ENCODE data around the gene MEOX1.

Gene MEOX1

GRCh38 chr17:43661699-43662412 lies at the start of gene MEOX1:
MEOX1 (minus strand) TSS chr17:43661922; CDS start chr17:43661534, 388 bp downstream.
- intact Hi-C loops (cut with DNase I): no loop called here
- DNase-seq: no peak

GRCh38 chr17:43710101-43710500 lies 48.4 kb upstream of the MEOX1 start:
- no peak for DNase-seq
- intact Hi-C loops (cut with DNase I): no loop called here

GRCh38 chr17:43709210-43709609 lies 47.5 kb upstream of the MEOX1 start:
- DNase-seq: no peak
- intact Hi-C loops (cut with DNase I): no loop called here

GRCh38 chr17:43707184-43707583 lies 45.5 kb upstream of the MEOX1 start:
- intact Hi-C loops (cut with DNase I): no loop called here
- DNase-seq: no peak

GRCh38 chr17:43706235-43706634 lies 44.5 kb upstream of the MEOX1 start:
- DNase-seq: no peak
- intact Hi-C loops (cut with DNase I): no loop called here

- no peak for DNase-seq
- intact Hi-C loops (cut with DNase I): no loop called here
Observed at GRCh38 chr17:43703630-43704029, 41.9 kb upstream of the MEOX1 start.

- intact Hi-C loops (cut with DNase I): no loop called here
- DNase-seq: no peak
Observed at GRCh38 chr17:43702637-43703036, 40.9 kb upstream of the MEOX1 start.

- no peak for DNase-seq
- intact Hi-C loops (cut with DNase I): no loop called here
Observed at GRCh38 chr17:43701318-43701743, 39.6 kb upstream of the MEOX1 start.

- no peak for DNase-seq
- intact Hi-C loops (cut with DNase I): loop anchor here (10.0 kb wide), 1 partner anchor 145 kb away; the partner anchor contains the start of gene CD300LG
Observed at GRCh38 chr17:43699438-43699756, 37.7 kb upstream of the MEOX1 start.

- intact Hi-C loops (cut with DNase I): loop anchor here (10.0 kb wide), 1 partner anchor 146 kb away; the partner anchor contains the start of gene CD300LG
- no peak for DNase-seq
Observed at GRCh38 chr17:43698678-43699437, 37.1 kb upstream of the MEOX1 start.

GRCh38 chr17:43697937-43698336 lies 36.2 kb upstream of the MEOX1 start:
- intact Hi-C loops (cut with DNase I): loop anchor here (10.0 kb wide), 1 partner anchor 147 kb away; the partner anchor contains the start of gene CD300LG
- DNase-seq: no peak

GRCh38 chr17:43696891-43697290 lies 35.2 kb upstream of the MEOX1 start:
- intact Hi-C loops (cut with DNase I): loop anchor here (10.0 kb wide), 1 partner anchor 148 kb away; the partner anchor contains the start of gene CD300LG
- no peak for DNase-seq

GRCh38 chr17:43695970-43696865 lies 34.5 kb upstream of the MEOX1 start:
- intact Hi-C loops (cut with DNase I): loop anchor here (10.0 kb wide), 1 partner anchor 149 kb away; the partner anchor contains the start of gene CD300LG
- peak in 1 of 42 donors; percentile 30 for DNase-seq

- intact Hi-C loops (cut with DNase I): loop anchor here (1.0 to 10.0 kb wide), 2 partner anchors 66 to 151 kb away; partner anchors contain the start of gene CD300LG
Observed at GRCh38 chr17:43694081-43694870, 32.6 kb upstream of the MEOX1 start.

GRCh38 chr17:43691317-43691693 lies 29.6 kb upstream of the MEOX1 start:
- intact Hi-C loops (cut with DNase I): loop anchor here (10.0 kb wide), 1 partner anchor 153 kb away; the partner anchor contains the start of gene CD300LG
- DNase-seq: no peak

More at GRCh38 chr17:43694081-43694870, 32.6 kb upstream of the MEOX1 start:
- peak; percentile 50 to 92 (median 78) for DNase-seq

GRCh38 chr17:43690624-43691316 lies 29.0 kb upstream of the MEOX1 start:
- intact Hi-C loops (cut with DNase I): loop anchor here (10.0 kb wide), 1 partner anchor 154 kb away; the partner anchor contains the start of gene CD300LG
- no peak for DNase-seq

GRCh38 chr17:43689814-43690213 lies 28.1 kb upstream of the MEOX1 start:
- no peak for DNase-seq
- intact Hi-C loops (cut with DNase I): loop anchor here (10.0 kb wide), 1 partner anchor 155 kb away; the partner anchor contains the start of gene CD300LG

- intact Hi-C loops (cut with DNase I): no loop called here
- DNase-seq: no peak
Observed at GRCh38 chr17:43689131-43689530, 27.4 kb upstream of the MEOX1 start.
